ENCODE measurements around the gene FLCN. TPM values are rescaled to one million over a fixed set of nuclear protein-coding genes. Genes with fewer than 3 reads are reported as not detected.

The FLCN gene
- total and polyA plus RNA-seq, 4 donors, result 8.5 to 46.7 (median 28.4) TPM

DNA sequence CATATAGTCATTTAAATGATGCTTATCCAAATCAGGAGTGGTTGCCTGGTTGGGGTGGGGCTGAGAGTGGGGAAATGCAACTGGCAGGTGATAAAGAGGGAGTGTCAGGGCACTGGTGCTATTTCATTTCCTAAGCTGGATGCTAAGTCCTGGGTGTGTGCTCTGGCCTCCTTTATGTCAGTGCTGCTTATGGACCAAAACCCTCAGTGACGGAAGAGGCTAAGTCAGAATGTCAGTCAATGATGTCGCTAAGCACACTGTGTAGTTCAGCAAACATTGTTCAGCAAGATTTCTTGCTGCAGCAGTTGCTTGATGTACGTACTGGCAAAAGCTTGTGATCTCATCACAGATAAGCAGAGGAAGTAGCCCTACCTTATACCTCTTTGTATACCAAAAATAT, 16.4 kb upstream of the FLCN start:
- DNase-seq (ENCODE audit: low spot score), result no peak
- peaks cover 4 to 7% (median 6%) of the 10 kb centered on the region in 4 donors for H3K4me1 ChIP-seq (ENCODE audit: control insufficient read depth in 4 of 4, insufficient read depth in 4 of 4, low read length in 3 of 4)
- H3K27me3 ChIP-seq (ENCODE audit: control insufficient read depth in 4 of 4, insufficient read depth in 4 of 4, low read length in 3 of 4), result no peaks in the 10 kb centered on the region
- no peak overlapping the region for H3K4me3 ChIP-seq (ENCODE audit: low read depth in 1 of 3, low read length in 3 of 3)
- no peak overlapping the region for H3K27ac ChIP-seq (ENCODE audit: low read depth in 1 of 2, low read length in 2 of 2)
- TF ChIP-seq, protein P1, sequence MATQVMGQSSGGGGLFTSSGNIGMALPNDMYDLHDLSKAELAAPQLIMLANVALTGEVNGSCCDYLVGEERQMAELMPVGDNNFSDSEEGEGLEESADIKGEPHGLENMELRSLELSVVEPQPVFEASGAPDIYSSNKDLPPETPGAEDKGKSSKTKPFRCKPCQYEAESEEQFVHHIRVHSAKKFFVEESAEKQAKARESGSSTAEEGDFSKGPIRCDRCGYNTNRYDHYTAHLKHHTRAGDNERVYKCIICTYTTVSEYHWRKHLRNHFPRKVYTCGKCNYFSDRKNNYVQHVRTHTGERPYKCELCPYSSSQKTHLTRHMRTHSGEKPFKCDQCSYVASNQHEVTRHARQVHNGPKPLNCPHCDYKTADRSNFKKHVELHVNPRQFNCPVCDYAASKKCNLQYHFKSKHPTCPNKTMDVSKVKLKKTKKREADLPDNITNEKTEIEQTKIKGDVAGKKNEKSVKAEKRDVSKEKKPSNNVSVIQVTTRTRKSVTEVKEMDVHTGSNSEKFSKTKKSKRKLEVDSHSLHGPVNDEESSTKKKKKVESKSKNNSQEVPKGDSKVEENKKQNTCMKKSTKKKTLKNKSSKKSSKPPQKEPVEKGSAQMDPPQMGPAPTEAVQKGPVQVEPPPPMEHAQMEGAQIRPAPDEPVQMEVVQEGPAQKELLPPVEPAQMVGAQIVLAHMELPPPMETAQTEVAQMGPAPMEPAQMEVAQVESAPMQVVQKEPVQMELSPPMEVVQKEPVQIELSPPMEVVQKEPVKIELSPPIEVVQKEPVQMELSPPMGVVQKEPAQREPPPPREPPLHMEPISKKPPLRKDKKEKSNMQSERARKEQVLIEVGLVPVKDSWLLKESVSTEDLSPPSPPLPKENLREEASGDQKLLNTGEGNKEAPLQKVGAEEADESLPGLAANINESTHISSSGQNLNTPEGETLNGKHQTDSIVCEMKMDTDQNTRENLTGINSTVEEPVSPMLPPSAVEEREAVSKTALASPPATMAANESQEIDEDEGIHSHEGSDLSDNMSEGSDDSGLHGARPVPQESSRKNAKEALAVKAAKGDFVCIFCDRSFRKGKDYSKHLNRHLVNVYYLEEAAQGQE (IDR thresholded peaks at IDR 0.05), result no peak
- H3K36me3 ChIP-seq (ENCODE audit: control insufficient read depth in 4 of 4, insufficient read depth in 3 of 4, low read depth in 1 of 4, low read length in 3 of 4), result peaks cover 4 to 55% (median 34%) of the 10 kb centered on the region in 4 donors
- H3K9ac ChIP-seq (ENCODE audit: low read depth in 1 of 2, low read length in 2 of 2), result no peak overlapping the region
- H3K9me3 ChIP-seq (ENCODE audit: control insufficient read depth in 4 of 4, low read length in 3 of 4), result no peaks in the 10 kb centered on the region
- WGBS, result 94% methylated on average over 3 of the region's 3 CpGs

DNA sequence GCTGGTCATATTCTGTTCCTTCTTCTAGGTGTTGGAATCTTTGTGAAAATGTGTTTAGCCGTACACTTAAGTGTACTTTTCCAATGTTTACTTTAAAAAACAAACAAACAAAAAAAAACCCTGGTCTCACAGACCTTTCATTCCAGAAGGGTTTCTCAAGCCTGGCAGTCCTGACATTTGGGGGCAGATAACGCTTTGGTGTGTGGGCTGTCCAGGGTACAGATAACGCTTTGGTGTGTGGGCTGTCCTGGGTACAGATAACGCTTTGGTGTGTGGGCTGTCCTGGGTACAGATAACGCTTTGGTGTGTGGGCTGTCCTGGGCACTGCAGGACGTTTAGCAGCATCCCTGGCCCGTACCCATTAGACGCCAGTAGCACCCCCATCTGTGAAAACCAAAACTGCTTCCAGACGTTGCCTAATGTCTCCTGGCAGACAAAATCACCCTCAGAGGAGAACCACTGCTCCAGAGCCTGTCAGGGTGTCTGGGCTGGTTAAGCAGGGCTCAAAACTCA, 15.2 kb upstream of the FLCN start:
- no peak overlapping the region for H3K9ac ChIP-seq (ENCODE audit: low read depth in 1 of 2, low read length in 2 of 2)
- H3K4me3 ChIP-seq (ENCODE audit: low read depth in 1 of 3, low read length in 3 of 3), result no peak overlapping the region
- no peaks in the 10 kb centered on the region for H3K9me3 ChIP-seq (ENCODE audit: control insufficient read depth in 4 of 4, low read length in 3 of 4)
- H3K27ac ChIP-seq (ENCODE audit: low read depth in 1 of 2, low read length in 2 of 2), result no peak overlapping the region
- DNase-seq (ENCODE audit: low spot score), result no peak
- peaks cover 4 to 58% (median 36%) of the 10 kb centered on the region in 4 donors for H3K36me3 ChIP-seq (ENCODE audit: control insufficient read depth in 4 of 4, insufficient read depth in 3 of 4, low read depth in 1 of 4, low read length in 3 of 4)
- WGBS, result 44% methylated on average over 9 of the region's 9 CpGs
- no peak for TF ChIP-seq TAF1 (conservative IDR thresholded peaks at IDR 0.05)
- no peak for TF ChIP-seq NR2F2 (IDR thresholded peaks at IDR 0.05)
- peak in 1 of 2 donors; percentile 80 for TF ChIP-seq EGR1 (IDR thresholded peaks at IDR 0.05; ENCODE audit: low read depth in 2 of 2)
- TF ChIP-seq JUND (IDR thresholded peaks at IDR 0.05), result no peak
- H3K4me1 ChIP-seq (ENCODE audit: control insufficient read depth in 4 of 4, insufficient read depth in 4 of 4, low read length in 3 of 4), result peaks cover 4 to 7% (median 6%) of the 10 kb centered on the region in 4 donors
- no peaks in the 10 kb centered on the region for H3K27me3 ChIP-seq (ENCODE audit: control insufficient read depth in 4 of 4, insufficient read depth in 4 of 4, low read length in 3 of 4)

DNA sequence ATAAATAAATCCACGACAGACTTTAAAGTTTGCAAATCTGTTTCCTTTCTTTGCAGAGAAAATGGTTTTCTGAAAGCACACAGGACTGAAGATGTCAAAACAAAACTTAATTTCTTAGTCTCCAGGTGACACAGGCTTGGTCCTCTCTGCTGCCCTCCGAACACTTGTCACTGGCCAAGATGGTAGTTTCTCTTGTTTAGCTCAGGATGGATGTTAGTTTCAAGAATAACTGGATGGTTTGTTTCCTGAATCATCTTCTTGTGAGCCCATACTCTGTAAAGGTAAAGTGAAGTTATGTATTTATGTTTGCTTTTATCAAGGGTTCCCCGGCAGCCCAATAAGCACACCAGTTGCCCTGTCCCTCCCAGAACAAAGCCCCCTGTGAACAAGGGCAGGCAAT, 9.9 kb upstream of the FLCN start:
- TF ChIP-seq HNF4A (conservative IDR thresholded peaks at IDR 0.05), result no peak
- TF ChIP-seq GABPA (IDR thresholded peaks at IDR 0.05 in 1 of 2, conservative IDR thresholded peaks at IDR 0.05 in 1 of 2), result no peak
- TF ChIP-seq, protein P2, sequence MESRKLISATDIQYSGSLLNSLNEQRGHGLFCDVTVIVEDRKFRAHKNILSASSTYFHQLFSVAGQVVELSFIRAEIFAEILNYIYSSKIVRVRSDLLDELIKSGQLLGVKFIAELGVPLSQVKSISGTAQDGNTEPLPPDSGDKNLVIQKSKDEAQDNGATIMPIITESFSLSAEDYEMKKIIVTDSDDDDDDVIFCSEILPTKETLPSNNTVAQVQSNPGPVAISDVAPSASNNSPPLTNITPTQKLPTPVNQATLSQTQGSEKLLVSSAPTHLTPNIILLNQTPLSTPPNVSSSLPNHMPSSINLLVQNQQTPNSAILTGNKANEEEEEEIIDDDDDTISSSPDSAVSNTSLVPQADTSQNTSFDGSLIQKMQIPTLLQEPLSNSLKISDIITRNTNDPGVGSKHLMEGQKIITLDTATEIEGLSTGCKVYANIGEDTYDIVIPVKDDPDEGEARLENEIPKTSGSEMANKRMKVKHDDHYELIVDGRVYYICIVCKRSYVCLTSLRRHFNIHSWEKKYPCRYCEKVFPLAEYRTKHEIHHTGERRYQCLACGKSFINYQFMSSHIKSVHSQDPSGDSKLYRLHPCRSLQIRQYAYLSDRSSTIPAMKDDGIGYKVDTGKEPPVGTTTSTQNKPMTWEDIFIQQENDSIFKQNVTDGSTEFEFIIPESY (IDR thresholded peaks at IDR 0.05), result no peak
- TF ChIP-seq, protein P3, sequence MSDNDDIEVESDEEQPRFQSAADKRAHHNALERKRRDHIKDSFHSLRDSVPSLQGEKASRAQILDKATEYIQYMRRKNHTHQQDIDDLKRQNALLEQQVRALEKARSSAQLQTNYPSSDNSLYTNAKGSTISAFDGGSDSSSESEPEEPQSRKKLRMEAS (IDR thresholded peaks at IDR 0.05), result no peak
- TF ChIP-seq FOXA1 (IDR thresholded peaks at IDR 0.05), result no peak
- TF ChIP-seq, protein P4, sequence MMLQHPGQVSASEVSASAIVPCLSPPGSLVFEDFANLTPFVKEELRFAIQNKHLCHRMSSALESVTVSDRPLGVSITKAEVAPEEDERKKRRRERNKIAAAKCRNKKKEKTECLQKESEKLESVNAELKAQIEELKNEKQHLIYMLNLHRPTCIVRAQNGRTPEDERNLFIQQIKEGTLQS (IDR thresholded peaks at IDR 0.05), result no peak
- TF ChIP-seq SP1 (IDR thresholded peaks at IDR 0.05), result no peak
- TF ChIP-seq JUND (IDR thresholded peaks at IDR 0.05), result no peak
- no peak overlapping the region for H3K9ac ChIP-seq (ENCODE audit: low read depth in 1 of 2, low read length in 2 of 2)
- H3K4me3 ChIP-seq (ENCODE audit: low read depth in 1 of 3, low read length in 3 of 3), result no peak overlapping the region
- no peak for DNase-seq (ENCODE audit: low spot score)
- H3K36me3 ChIP-seq (ENCODE audit: control insufficient read depth in 4 of 4, insufficient read depth in 3 of 4, low read depth in 1 of 4, low read length in 3 of 4), result peaks cover 3 to 47% (median 24%) of the 10 kb centered on the region in 4 donors
- no peak overlapping the region for H3K27ac ChIP-seq (ENCODE audit: low read depth in 1 of 2, low read length in 2 of 2)
- H3K4me1 ChIP-seq (ENCODE audit: control insufficient read depth in 4 of 4, insufficient read depth in 4 of 4, low read length in 3 of 4), result peaks cover 0 to under 1% (median 0%) of the 10 kb centered on the region in 4 donors
- no peaks in the 10 kb centered on the region for H3K27me3 ChIP-seq (ENCODE audit: control insufficient read depth in 4 of 4, insufficient read depth in 4 of 4, low read length in 3 of 4)
- no peaks in the 10 kb centered on the region for H3K9me3 ChIP-seq (ENCODE audit: control insufficient read depth in 4 of 4, low read length in 3 of 4)
- WGBS, result 96% methylated on average over 3 of the region's 3 CpGs
